Osteocyte (in vitro differentiated cells): ENCODE measurements around the gene SBF2. TPM values are rescaled to one million over a fixed set of nuclear protein-coding genes. Genes with fewer than 3 reads are reported as not detected.
"Not testable (repeated sequence)": the region's sequence is repeated elsewhere in the genome, so short reads cannot be mapped to it uniquely, and the experiment has no call there.

Experiments
- DNase-seq: peaks from one replicate; pipeline ENCODE4 v3.0.0; 2021; ENCODE audit warnings: mixed read lengths; ENCODE audit not compliant: unreplicated experiment; ENCODE audit errors: extremely low spot score
- H3K27ac Mint-ChIP-seq: one replicate; pipeline ENCODE4 v1.8.0; 2021; ENCODE audit warnings: mild to moderate bottlenecking, mixed read lengths; ENCODE audit not compliant: unreplicated experiment
- H3K27me3 Mint-ChIP-seq: one replicate; pipeline ENCODE4 v1.8.0; 2021; ENCODE audit warnings: mixed read lengths; ENCODE audit not compliant: unreplicated experiment
- H3K36me3 Mint-ChIP-seq: one replicate; pipeline ENCODE4 v1.8.0; 2021; ENCODE audit warnings: mixed read lengths; ENCODE audit not compliant: unreplicated experiment
- H3K4me1 Mint-ChIP-seq: one replicate; pipeline ENCODE4 v1.8.0; 2021; ENCODE audit warnings: mixed read lengths; ENCODE audit not compliant: unreplicated experiment
- H3K4me3 Mint-ChIP-seq: one replicate; pipeline ENCODE4 v1.8.0; 2021; ENCODE audit warnings: mild to moderate bottlenecking, moderate library complexity, mixed read lengths; ENCODE audit not compliant: unreplicated experiment
- H3K9me3 Mint-ChIP-seq: one replicate; pipeline ENCODE4 v1.8.0; 2021; ENCODE audit warnings: mixed read lengths; ENCODE audit not compliant: unreplicated experiment
- total RNA-seq: library from RNA; stranded (reverse); gene quantifications from 2 replicates; pipeline ENCODE4 v1.2.1, GENCODE V29; 2021
- TF ChIP-seq, protein P1 (sequence below): fragments of 200-600 bp; sonication (generic); IDR thresholded peaks from 2 replicates; pipeline ENCODE4 v1.5.0; 2021; ENCODE audit warnings: antibody characterized with exemption, mild to moderate bottlenecking, moderate library complexity

Gene SBF2
- total RNA-seq, 1 donor from 2014 or later: 65.2 TPM

DNA sequence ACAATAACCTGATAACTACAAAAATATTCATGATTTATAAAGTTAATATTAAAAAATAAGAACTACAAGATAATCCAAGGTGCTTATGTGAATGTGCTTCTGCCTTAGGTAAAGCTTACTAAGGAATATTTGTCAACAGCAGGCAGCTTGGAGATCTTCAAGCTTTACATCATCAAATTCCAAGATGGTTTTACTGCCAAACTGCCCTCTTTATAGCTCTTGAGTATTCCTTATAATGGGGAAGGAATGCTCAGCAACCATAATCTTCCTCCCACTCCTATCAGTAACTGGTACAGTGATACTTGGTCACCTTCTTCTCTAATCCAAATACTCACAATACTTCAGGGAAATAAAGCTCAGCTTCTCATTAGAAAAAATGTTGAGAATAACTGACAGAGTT is 30.1 kb downstream of the SBF2 start:
- no peak for DNase-seq
- Mint-ChIP-seq H3K27ac (no peak overlapping the region), H3K4me1 (peaks cover 56% of the 10 kb centered on the region), H3K36me3 (no peaks in the 10 kb centered on the region), H3K4me3 (no peak overlapping the region), H3K27me3 (no peaks in the 10 kb centered on the region), H3K9me3 (no peaks in the 10 kb centered on the region)
- TF ChIP-seq, protein P1, sequence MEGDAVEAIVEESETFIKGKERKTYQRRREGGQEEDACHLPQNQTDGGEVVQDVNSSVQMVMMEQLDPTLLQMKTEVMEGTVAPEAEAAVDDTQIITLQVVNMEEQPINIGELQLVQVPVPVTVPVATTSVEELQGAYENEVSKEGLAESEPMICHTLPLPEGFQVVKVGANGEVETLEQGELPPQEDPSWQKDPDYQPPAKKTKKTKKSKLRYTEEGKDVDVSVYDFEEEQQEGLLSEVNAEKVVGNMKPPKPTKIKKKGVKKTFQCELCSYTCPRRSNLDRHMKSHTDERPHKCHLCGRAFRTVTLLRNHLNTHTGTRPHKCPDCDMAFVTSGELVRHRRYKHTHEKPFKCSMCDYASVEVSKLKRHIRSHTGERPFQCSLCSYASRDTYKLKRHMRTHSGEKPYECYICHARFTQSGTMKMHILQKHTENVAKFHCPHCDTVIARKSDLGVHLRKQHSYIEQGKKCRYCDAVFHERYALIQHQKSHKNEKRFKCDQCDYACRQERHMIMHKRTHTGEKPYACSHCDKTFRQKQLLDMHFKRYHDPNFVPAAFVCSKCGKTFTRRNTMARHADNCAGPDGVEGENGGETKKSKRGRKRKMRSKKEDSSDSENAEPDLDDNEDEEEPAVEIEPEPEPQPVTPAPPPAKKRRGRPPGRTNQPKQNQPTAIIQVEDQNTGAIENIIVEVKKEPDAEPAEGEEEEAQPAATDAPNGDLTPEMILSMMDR: no peak

DNA sequence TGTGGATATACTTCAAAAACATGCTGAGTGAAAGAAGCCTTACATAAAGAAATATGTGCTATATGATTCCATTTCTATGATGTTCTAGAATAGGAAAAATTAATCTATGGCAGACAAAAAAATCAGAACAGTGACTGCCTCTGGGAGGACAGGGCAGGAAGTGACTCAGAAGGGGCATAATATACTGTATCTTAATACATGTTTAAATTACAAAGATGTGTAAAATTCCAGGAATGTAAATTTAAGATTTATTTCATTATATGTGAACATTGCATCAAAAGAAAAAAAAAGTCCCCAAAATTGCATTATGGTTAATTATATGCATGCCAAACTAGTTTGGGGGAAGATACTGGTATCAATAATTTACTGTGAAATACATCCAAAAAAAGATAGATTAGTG is 32.2 kb downstream of the SBF2 start:
- H3K36me3 Mint-ChIP-seq: no peaks in the 10 kb centered on the region
- no peak overlapping the region for H3K4me3 Mint-ChIP-seq
- H3K27ac Mint-ChIP-seq: peak overlapping the region; percentile 56
- H3K9me3 Mint-ChIP-seq: no peaks in the 10 kb centered on the region
- no peaks in the 10 kb centered on the region for H3K27me3 Mint-ChIP-seq
- TF ChIP-seq, protein P1: no peak
- peaks cover 46% of the 10 kb centered on the region for H3K4me1 Mint-ChIP-seq
- DNase-seq: no peak

DNA sequence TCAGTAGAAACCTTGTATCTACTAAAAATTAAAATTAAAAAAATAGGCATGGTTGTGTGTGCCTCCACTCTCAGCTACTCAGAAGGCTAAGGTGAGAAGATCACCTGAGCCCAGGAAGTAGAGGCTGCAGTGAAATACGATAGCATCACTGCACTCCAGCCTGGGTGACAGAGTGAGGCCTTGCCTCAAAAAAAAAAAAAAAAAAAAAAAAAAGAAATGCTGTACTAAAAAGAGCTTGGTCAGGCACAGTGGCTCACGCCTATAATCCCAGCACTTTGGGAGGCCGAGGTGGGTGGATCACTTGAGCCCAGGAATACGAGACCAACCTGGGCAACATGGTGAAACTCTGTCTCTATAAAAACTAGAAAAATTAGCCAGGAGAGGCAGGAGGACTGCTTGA is 36.5 kb downstream of the SBF2 start:
- no peaks in the 10 kb centered on the region for H3K9me3 Mint-ChIP-seq
- no peak overlapping the region for H3K27ac Mint-ChIP-seq
- no peaks in the 10 kb centered on the region for H3K36me3 Mint-ChIP-seq
- H3K27me3 Mint-ChIP-seq: no peaks in the 10 kb centered on the region
- H3K4me1 Mint-ChIP-seq: peaks cover 71% of the 10 kb centered on the region
- DNase-seq: no peak
- H3K4me3 Mint-ChIP-seq: no peak overlapping the region
- TF ChIP-seq, protein P1: no peak

DNA sequence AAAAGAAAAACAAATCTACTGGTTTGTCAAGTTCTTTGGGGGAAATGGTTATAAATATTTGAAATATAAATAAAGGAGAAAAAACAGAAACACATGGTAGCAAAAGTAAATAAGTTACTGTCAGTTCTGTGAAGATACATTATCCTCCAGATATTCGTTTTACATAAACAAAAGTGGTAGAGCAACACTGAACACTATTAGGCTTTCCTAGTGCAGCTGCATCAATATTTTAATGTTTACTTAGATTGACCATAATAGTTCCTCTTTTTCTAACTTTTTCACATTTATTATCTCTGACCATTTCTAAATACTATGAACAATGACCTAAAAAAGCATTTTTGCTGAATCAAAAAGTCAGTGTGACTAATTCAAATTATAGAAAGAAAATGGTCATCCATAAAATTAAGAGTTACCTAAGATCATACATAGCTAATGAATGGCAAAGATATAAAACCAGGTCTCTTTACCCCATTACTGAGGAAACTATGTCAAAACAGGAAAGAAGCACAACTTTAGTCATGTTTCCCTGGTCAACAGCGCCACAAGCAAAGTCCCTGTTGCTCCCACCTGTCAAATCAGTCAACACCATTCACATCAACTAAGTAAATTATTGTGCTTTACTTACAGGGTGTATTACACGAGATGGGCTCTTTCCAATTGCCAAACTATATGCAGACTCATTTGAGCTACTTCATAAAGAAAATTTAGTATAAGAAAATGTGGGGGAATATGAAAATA is 38.5 kb downstream of the SBF2 start:
- DNase-seq: no peak
- Mint-ChIP-seq H3K4me1 (peaks cover 58% of the 10 kb centered on the region), H3K36me3 (no peaks in the 10 kb centered on the region), H3K27me3 (no peaks in the 10 kb centered on the region), H3K27ac (peak overlapping the region; percentile 62), H3K9me3 (no peaks in the 10 kb centered on the region), H3K4me3 (no peak overlapping the region)
- TF ChIP-seq, protein P1: no peak

DNA sequence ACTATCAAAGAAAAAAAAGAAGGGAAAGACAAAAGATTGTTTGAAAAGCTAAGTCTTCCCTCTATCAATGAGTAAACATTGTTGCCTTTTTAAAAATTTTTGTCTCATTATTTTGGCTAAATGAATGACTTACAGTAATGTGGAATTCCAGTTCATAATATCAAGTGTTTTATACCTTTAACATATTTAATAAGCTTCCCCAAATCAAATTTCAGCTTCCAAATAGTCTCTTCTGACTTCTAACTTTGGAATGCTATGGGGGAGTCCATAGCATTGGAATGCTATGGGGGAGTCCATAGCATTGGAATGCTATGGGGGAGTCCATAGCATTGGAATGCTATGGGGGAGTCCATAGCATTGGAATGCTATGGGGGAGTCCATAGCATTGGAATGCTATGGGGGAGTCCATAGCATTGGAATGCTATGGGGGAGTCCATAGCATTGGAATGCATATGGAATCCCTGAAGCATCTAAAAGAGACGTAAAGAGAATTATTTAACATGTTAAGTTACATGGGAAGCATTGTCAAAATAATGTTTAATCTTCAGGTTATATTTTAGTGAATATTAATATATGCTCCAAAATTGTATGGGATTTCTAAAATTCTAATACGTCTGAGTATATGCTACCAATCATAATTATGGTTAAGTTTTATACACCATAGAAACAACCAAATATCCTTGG is 44.4 kb downstream of the SBF2 start:
- H3K4me3 Mint-ChIP-seq, DNase-seq, H3K27me3 Mint-ChIP-seq, H3K9me3 Mint-ChIP-seq, H3K27ac Mint-ChIP-seq, H3K36me3 Mint-ChIP-seq: not testable (repeated sequence)
- H3K4me1 Mint-ChIP-seq: peaks cover 41% of the 10 kb centered on the region
